NCI-H187 treated with DMSO at 0.1 percent for 48 hours (cell line): ENCODE measurements around the gene NUBP1.
"Not testable (repeated sequence)": the region's sequence is repeated elsewhere in the genome, so short reads cannot be mapped to it uniquely, and the experiment has no call there.

ENCODE experiments used
- DNase-seq: peaks from one replicate; lab custom pipeline; 2025; lab: John Stamatoyannopoulos, UW

Gene NUBP1

DNA sequence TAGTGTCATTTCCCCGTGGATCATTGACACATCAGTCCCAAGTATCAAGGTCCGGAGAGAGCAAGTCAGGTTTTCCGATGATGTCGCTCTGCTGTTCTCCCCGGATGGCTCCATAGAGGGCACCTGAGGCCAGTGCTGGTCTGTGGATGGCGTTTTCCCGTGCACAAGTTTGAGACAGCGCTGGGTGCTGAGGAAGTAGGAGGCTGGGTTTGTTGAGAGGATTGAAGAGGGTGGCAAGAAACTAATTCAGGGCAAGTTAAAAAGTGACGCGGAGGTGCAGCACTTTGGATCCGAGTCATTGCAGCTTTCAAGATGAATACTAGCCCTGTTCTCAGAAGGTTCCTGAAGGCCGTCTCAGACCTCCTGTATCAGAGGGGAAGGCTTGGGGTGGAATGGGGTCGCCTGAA, 7.7 kb downstream of the NUBP1 start:
- DNase-seq: no peak

DNA sequence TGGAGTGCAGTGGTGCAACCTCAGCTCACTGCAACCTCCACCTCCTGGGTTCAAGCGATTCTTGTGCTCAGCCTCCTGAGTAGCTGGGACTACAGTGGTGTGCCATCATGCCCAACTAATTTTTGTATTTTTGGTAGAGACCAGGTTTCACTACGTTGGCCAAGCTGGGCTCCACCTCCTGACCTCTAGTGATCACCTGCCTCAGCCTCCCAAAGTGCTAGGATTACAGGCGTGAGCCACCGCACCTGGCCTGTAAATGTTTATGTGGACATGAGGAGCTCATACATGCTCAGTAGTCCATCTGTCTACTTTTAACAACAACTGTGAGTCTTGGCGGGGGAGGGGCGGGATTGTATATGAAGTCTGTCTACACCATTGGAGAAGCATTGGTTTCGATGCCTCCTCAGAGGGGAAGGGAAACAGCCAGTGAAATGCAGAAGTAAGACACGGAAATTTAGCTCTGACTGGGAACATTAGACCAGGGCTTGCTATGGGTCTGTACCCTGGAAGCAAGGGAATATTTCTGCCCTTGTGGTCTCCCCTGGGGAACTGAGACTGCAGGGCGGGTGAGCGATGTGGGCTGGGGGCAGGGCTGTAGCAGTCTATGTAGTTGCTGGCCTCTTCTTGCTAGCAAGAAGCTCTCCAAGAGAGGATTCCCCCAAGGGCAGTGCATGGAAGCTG, 9.3 kb downstream of the NUBP1 start:
- no peak for DNase-seq

- no peak for DNase-seq
Measured at GRCh38 chr16:10753670-10754069, 10.0 kb downstream of the NUBP1 start.

DNA sequence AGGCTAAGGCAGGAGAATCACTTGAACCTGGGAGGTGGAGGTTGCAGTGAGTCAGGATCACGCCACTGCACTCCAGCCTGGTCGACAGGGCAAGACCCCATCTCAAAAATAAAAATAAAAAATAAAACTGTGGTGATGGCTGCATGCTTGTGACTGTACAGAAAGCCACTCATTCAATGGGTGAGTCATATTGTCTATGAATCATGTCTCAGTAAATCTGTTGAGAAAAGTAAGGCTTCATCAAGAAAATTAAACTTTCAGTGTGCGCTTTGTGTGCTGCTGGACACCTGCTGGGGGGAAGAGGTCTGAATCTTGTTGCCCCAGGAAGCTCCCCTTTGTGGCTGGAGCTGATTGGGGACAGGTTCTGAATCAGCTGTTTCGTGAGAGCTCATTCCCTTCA, 11.3 kb downstream of the NUBP1 start:
- no peak for DNase-seq

DNA sequence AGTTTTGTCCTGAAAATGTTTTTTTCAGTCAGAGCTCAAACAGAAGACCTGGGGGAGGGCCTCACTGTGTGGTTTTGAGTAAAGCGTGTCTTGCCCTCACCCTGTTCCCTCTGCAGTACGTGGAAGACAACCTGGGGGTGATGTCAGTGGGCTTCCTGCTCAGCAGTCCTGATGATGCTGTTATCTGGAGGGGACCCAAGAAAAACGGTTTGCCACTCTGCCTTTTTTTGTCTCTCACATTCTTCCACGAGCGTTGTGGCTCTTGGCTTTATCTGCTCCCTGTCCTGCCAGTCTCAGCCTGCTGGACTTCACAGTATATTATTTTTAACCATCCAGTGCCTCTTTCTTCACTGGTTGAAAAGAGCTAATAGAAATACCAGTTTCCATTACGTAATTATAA, 12.9 kb downstream of the NUBP1 start:
- no peak for DNase-seq

GRCh38 chr16:10760858-10761257, 17.2 kb downstream of the NUBP1 start:
- DNase-seq: no peak

GRCh38 chr16:10761373-10761772, 17.7 kb downstream of the NUBP1 start:
- DNase-seq: no peak

- DNase-seq: no peak
Measured at GRCh38 chr16:10762336-10763016, 18.8 kb downstream of the NUBP1 start.

DNA sequence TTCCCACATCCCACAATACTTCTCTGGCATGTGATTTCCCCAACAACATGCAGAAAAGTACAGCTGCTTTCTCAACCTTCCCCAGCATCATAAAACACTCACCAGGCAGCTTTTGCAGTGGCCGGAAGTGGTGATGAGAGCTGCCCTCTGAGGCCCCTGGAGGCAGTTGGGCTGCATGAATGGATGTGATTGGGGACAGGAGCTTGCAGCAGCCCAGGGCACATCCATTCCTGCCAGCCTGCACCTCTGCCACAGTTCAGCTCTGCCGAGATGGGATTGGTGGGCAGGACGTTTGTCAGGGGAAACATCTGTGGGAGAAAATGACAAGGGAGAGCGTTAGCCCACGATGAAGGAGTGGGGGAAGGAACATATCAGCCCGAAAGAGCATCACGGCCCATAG, 19.8 kb downstream of the NUBP1 start:
- DNase-seq: no peak

- no peak for DNase-seq
Measured at GRCh38 chr16:10765772-10766171, 22.1 kb downstream of the NUBP1 start.

GRCh38 chr16:10767127-10767526, 23.5 kb downstream of the NUBP1 start:
- DNase-seq: no peak

DNA sequence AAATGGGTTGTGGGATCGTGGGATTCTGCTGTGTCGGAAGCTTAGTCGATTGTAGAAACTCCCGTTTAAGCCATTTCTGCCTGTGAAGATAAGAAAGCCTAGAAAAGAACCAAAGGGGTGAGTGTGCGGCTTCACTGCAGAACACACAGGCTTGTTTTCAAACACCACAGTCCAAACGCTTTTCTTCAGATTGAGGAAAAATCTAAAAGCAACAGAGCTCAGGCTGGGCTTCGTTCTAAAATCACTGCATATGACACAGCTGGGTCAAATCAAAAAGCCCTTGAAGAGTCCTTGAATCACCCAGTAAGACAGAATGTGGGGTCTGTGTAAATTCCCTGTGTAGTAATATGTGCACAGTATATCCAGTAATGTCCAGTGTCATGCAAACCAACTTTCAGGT, 25.7 kb downstream of the NUBP1 start:
- no peak for DNase-seq

DNA sequence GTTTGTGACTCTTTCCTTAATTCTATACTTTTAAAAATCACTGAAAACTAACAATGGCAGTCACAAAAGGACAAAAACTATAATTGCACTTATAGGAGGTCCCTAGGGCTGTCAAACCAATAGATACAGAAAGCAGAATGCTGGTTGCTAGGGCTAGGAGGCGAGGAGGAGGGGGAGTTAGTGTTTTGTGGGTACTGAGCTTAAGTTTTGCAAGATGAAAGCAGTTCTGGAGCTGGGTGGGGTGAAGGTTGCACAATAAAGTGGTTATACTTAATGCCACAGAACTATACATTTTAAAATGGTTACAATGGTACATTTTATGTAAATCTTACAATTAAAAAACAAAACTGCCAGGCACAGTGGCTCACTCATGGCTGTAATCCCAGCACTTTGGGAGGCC, 27.3 kb downstream of the NUBP1 start:
- DNase-seq: no peak

DNA sequence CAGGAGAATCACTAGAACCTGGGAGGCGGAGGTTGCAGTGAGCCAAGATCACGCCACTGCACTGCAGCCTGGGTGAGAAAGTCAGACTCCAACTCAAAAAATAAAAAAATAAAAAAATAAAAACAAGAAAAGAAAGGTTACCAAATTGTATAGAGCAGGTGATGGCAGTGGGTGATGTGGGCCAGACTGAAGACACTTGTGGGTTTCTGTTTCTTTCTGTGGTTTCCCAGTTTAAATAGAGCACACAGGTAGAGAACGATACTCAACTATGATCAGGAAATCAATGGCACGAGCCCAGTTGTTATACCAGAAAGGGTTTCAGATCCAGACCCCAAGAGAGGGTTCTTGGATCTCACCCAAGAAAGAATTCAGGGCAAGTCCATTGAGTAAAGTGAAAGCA, 32.6 kb downstream of the NUBP1 start:
- no peak for DNase-seq

DNA sequence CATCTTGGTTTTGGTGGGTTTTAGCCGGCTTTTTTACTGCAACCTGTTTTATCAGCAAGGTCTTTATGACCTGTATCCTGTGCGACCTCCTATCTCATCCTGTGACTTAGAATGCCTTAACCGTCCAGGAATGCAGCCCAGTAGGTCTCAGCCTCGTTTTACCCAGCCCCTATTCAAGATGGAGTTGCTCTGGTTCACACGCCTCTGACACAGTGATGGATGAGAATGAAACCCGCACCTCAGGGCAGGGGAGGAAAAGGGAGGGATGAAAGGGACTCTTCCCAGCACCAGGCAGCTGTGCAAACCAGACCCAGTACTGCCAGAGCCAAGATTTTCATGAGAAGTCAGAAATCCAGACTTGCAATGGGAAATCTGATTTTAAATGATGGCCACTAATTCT, 33.3 kb downstream of the NUBP1 start:
- DNase-seq: not testable (repeated sequence)

DNA sequence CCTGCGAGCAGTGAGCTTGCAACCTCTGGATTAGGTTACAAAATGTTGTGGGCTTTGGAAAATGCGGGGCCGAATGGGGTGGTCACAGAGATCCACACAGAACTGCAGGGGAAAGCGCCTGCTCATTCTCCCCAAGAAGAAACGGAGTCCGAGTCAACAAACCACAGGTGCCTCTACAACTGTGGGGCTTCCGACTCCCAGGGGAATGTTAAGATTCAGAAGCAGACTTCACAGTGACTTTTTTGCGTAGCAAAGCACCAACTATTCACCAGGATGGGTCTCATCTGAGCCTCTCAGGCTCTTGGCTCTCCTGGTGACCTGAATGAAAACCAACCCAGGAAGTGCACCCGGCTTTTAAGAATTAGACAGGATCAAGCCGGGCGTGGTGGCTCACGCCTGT, 33.7 kb downstream of the NUBP1 start:
- DNase-seq: no peak

DNA sequence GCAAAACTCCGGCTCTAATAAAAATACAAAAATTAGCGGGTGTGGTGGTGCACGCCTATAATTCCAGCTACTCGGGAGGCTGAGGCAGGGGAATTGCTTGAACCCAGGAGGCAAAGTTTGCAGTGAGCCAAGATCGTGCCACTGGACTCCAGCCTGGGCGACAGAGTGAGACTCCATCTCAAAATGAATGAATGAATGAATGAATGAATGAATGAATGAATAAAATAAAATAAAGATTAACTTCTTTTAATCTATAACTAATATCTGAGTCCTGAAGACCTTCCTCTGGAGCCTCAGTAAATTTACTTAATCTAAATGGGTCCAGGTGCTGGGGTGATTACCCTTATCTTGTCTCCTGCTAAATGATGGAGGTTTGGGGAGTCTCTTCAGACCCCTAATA, 36.3 kb downstream of the NUBP1 start:
- not testable (repeated sequence) for DNase-seq

- no peak for DNase-seq
Measured at GRCh38 chr16:10780628-10781027, 37.0 kb downstream of the NUBP1 start.

DNA sequence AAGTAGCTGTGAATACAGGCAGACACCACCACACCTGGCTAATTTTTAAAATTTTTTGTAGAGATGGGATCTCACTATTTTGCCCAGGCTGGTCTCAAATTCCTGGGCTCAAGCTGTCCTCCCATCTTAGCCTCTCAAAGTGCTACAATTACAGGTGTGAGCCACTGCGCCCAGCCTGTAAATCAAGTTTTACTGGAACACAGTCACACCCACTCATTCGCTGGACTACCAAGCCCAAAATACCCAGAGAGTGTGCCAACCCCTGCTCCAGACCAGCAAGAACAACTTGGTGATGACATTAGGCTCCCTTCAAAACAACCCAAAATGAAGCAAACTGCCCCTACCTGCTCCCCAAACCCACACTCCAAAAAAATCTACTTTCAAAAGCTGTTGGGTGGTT, 39.0 kb downstream of the NUBP1 start:
- DNase-seq: no peak

GRCh38 chr16:10787304-10787703, 43.7 kb downstream of the NUBP1 start:
- DNase-seq: no peak

DNA sequence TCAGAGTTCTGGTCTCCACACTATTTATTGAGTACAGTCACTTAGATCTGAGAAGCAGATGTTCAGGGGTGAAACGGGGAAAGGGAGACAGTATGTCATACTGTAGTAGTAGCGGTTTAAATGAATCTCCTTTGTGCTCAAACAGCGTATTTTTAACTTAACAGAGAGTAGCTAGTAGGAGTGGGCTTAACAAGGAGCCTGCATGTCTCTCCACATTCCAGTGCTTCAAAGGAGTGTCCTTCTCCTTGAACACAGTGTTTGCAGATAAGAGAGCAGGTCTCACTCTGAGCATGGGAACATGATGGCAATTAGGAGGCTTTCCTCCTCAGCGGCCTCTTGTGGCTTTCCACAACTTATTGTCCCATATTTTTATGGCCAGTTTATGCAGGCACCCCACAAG, 45.0 kb downstream of the NUBP1 start:
- DNase-seq: not testable (repeated sequence)

GRCh38 chr16:10791048-10791447, 47.4 kb downstream of the NUBP1 start:
- no peak for DNase-seq

DNA sequence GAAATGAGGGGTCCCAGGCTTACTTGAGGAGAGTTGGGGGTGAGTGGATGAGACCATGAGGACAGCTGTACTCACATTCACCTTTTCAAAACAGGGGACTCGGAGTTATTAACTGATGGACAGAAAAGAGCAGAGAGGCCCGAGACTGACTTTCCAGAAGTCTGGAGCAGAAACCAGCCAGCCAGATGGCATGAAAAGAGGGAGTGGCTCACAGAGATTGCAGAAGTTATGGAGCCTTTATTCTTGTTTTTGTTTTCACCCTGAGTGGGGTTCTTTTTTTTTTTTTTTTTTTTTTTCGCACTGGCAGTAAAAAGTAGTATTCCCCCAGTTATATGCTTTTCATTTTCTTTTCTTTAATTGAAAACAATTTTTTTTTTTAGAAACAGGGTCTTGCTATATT, 56.1 kb downstream of the NUBP1 start:
- DNase-seq: no peak

DNA sequence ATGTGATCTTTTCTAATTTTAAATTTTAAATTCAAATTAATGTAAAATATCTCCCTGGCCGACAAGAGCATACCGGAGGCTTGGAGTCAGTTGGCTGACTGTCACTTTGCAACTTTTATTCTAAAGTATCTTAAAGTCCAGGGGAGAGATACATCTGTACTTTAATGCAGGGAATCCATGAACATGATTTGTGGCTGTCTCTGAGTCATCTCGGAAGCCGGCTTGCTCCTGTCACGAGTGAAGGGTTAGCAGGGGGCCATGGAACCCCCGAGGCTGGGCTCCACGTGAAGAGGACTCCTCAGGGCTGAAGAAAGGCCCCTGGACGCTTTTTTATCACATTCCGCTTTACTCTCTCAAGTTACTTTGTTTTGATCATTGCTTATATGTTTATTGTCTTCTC, 61.7 kb downstream of the NUBP1 start:
- no peak for DNase-seq
